Right ventricle myocardium inferior (tissue), 1 donor: ENCODE data around the gene HPDL. TPM values are rescaled to one million over a fixed set of nuclear protein-coding genes. Genes with fewer than 3 reads are reported as not detected.

Experiments used
- total RNA-seq: library from RNA; stranded (reverse); fragmentation: NEBNext Ultra II Directional; extraction: Animal tissue kit (Norgen Biotek cat#: 25700); gene quantifications from one replicate; pipeline ENCODE4 v1.2.1, GENCODE V29; 2021
- donor health status: DM: no; HTN: yes; CAD: no; lungs with severe emphysema.

HPDL gene
- total RNA-seq, 1 donor from 2014 or later = not detected

Other genes starting within 250 kb of the HPDL start
- gene ZSWIM5, start 120.3 kb upstream of the HPDL start, total RNA-seq = 0.81 TPM
- 3.8 TPM for gene TOE1, start 13.3 kb downstream of the HPDL start, total RNA-seq
- 8.3 TPM for gene MUTYH, start 13.5 kb downstream of the HPDL start, total RNA-seq
- gene TESK2, start 164.3 kb downstream of the HPDL start, total RNA-seq = 1.5 TPM
- 0.41 TPM for gene CCDC163, start 173.2 kb downstream of the HPDL start, total RNA-seq
- 26.0 TPM for gene MMACHC, start 173.4 kb downstream of the HPDL start, total RNA-seq
- gene PRDX1, start 195.0 kb downstream of the HPDL start, total RNA-seq = 314 TPM
- 55.9 TPM for gene AKR1A1, start 223.9 kb downstream of the HPDL start, total RNA-seq